K562 (cell line): ENCODE results near the gene MNDA. TPM values are rescaled to one million over a fixed set of nuclear protein-coding genes. Genes with fewer than 3 reads are reported as not detected.
A peak's percentile ranks its signal among the peaks of the same experiment; 100 is the strongest.

ENCODE experiments used
- BCOR ChIP-seq: fragments of 450-650 bp; IDR thresholded peaks from 2 replicates; pipeline ENCODE4 v1.6.1; 2016
- CBX5 ChIP-seq: IDR thresholded peaks from 2 replicates; pipeline ENCODE4 v1.6.1; 2014; ENCODE audit warnings: low read depth, borderline replicate concordance
- GABPB1 ChIP-seq: sonication (generic); formaldehyde crosslinking; IDR thresholded peaks from 2 replicates; pipeline ENCODE4 v1.8.0; 2022; ENCODE audit warnings: mild to moderate bottlenecking, missing genetic modification reagents
- GTF2F1 ChIP-seq: IDR thresholded peaks from 2 replicates; pipeline ENCODE4 v1.6.1; 2011; ENCODE audit warnings: low read depth, low read length, improper control_type of control experiment
- HDAC6 ChIP-seq: IDR thresholded peaks from 2 replicates; pipeline ENCODE4 v1.6.1; 2012; ENCODE audit warnings: low read depth, mild to moderate bottlenecking, control low read depth, inconsistent platforms, low read length, moderate library complexity
- JUN ChIP-seq, 2 experiments: sonication (generic) in 1 of 2; formaldehyde crosslinking in 1 of 2; IDR thresholded peaks; 2 replicates each; pipeline versions ENCODE4 v1.6.1 to v1.8.0; 2012 to 2022; ENCODE audit warnings: borderline replicate concordance in 2 of 2, mild to moderate bottlenecking in 2 of 2, improper control_type of control experiment in 1 of 2, low read depth in 1 of 2, low read length in 1 of 2, missing genetic modification reagents in 1 of 2
- KLF1 ChIP-seq: fragments of 450-650 bp; IDR thresholded peaks from 2 replicates; pipeline ENCODE4 v1.6.1; 2016; ENCODE audit warnings: missing genetic modification characterization, missing compliant biosample characterization
- LEF1 ChIP-seq: fragments of 450-650 bp; IDR thresholded peaks from 2 replicates; pipeline ENCODE4 v1.6.1; 2016; ENCODE audit warnings: mild to moderate bottlenecking
- NR0B1 ChIP-seq: fragments of 450-650 bp; IDR thresholded peaks from one replicate; pipeline ENCODE4 v1.6.1; 2018; ENCODE audit warnings: mild to moderate bottlenecking, moderate library complexity; ENCODE audit not compliant: partially characterized antibody
- PHB ChIP-seq: fragments of 250-450 bp; sonication (Bioruptor Pico); IDR thresholded peaks from 2 replicates; pipeline ENCODE4 v1.5.0; 2021
- RBBP5 ChIP-seq: fragments of 200-600 bp; sonication (generic); IDR thresholded peaks from 2 replicates; pipeline ENCODE4 v1.6.1; 2012; ENCODE audit warnings: borderline replicate concordance, mild to moderate bottlenecking, low read length, control low read depth, inconsistent platforms; ENCODE audit not compliant: insufficient read depth, poor library complexity, severe bottlenecking
- RUNX1 ChIP-seq: sonication (generic); IDR thresholded peaks from 2 replicates; pipeline ENCODE4 v1.6.1; 2016; ENCODE audit warnings: antibody characterized with exemption, low read depth
- SOX6 ChIP-seq: fragments of 450-650 bp; IDR thresholded peaks from 2 replicates; pipeline ENCODE4 v1.6.1; 2014; ENCODE audit warnings: mild to moderate bottlenecking
- TRIM24 ChIP-seq, 2 experiments: fragments of 450-650 bp; IDR thresholded peaks; 2 replicates each; pipeline ENCODE4 v1.6.1; 2016
- ZBTB2 ChIP-seq: fragments of 450-650 bp; IDR thresholded peaks from 2 replicates; pipeline ENCODE4 v1.6.1; 2016; ENCODE audit warnings: antibody characterized with exemption
- ZFPM2 ChIP-seq: fragments of 250-450 bp; sonication (Bioruptor Pico); IDR thresholded peaks from 2 replicates; pipeline ENCODE4 v1.5.1; 2022; ENCODE audit warnings: mild to moderate bottlenecking
- ZNF121 ChIP-seq: sonication (generic); formaldehyde crosslinking; conservative IDR thresholded peaks from 2 replicates; pipeline ENCODE4 v1.8.0; 2022; ENCODE audit warnings: missing genetic modification reagents
- ZNF384 ChIP-seq: IDR thresholded peaks from 2 replicates; pipeline ENCODE4 v1.6.1; 2012; ENCODE audit warnings: low read depth, low read length, improper control_type of control experiment
- ZNF444 ChIP-seq: fragments of 250-450 bp; sonication (Bioruptor Pico); IDR thresholded peaks from 2 replicates; pipeline ENCODE4 v1.4.0; 2020; ENCODE audit warnings: mild to moderate bottlenecking, moderate library complexity
- ZNF699 ChIP-seq: fragments of 250-450 bp; sonication (Bioruptor Pico); IDR thresholded peaks from 2 replicates; pipeline ENCODE4 v1.8.0; 2021; ENCODE audit warnings: mild to moderate bottlenecking, moderate library complexity; ENCODE audit not compliant: insufficient replicate concordance
- polyA plus RNA-seq, 8 experiments: library from polyadenylated mRNA; depleted of rRNA in 4 of 8; stranded (reverse) in 5 of 8; unstranded in 3 of 8; fragments of >200 nt; fragmentation: Nextera tagmentation in 2 of 8; fragmentation: Illumina TruSeq in 1 of 8; extraction: Ambion mirVana in 2 of 8; extraction: Trizol in 1 of 8; gene quantifications; 2 replicates each; pipeline versions ENCODE4 v1.2.1 to v1.2.3, GENCODE V29; 2011 to 2014; ENCODE audit warnings: inconsistent platforms in 1 of 8, missing spikeins in 1 of 8
- total RNA-seq, 7 experiments: library from RNA; depleted of rRNA in 6 of 7; stranded (reverse); fragments of >200 nt in 6 of 7; fragmentation: Illumina TruSeq in 2 of 7; extraction: Trizol in 2 of 7; gene quantifications; 2 replicates each; pipeline versions ENCODE4 v1.2.1 to v1.2.3, GENCODE V29; 2011 to 2021; ENCODE audit warnings: low replicate concordance in 1 of 7
- TF ChIP-seq, protein P1 (sequence below): fragments of 200-400 bp; formaldehyde crosslinking; IDR thresholded peaks from 2 replicates; pipeline ENCODE4 v1.6.1; 2017; ENCODE audit warnings: mild to moderate bottlenecking, low read depth, low read length, moderate library complexity
- TF ChIP-seq, protein P2 (sequence below): fragments of 250-450 bp; sonication (Bioruptor Pico); IDR thresholded peaks from 2 replicates; pipeline ENCODE4 v1.4.0; 2020; ENCODE audit warnings: mild to moderate bottlenecking

Gene MNDA
- total and polyA plus RNA-seq, 9 of the 15 experiments (the other 6 are each of a cell fraction or from before 2014, with no cell fraction given) = 0.08 to 0.14 (median 0.09) TPM; not detected in 6

DNA sequence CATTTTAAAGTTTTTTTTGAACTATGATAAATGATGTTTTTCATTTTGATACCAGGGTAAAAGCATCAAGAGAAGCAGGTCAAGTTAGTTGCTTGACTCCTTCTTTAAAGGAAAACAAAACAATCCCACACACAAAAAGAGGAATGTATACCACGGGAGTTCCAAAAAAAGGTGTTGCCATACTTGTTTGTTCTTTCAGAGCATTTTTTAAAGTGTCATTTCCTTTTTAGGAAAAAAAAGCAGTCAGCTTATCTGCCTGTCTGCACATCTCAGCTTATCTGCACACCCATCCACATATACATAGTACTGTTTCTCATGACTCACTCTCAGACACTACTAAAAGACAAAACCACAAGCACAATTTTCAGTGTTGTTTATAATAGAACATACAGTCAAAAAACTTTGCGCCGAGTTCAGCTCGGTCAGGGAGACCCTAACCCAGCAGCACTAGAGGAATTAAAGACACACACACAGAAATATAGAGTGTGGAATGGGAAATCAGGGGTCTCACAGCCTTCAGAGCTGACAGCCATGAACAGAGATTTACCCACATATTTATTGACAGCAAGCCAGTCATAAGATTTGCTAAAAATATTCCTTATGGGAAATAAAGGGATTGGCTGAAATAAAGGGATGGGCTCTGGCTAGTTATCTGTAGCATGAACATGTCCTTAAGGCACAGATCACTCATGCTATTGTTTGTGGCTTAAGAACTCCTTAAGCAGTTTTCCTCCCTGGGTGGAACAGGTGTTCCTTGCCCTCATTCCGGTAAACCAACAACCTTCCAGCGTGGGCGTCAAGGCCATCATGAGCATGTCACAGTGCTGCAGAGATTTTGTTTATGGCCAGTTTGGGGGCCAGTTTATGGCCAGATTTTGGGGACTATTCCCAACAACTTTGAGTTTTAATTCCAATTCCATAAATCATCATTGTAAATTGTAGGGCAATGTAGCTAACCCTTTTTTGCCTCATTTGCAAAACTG, 11.4 kb upstream of the MNDA start (continued):
- TF ChIP-seq NR0B1 = no peak
- TF ChIP-seq LEF1 = peak; percentile 95
- TF ChIP-seq ZNF384 = peak; percentile 95
- TF ChIP-seq SOX6 = peak; percentile 96
- peak; percentile 80 to 90 for TF ChIP-seq TRIM24 (IDR thresholded peaks at IDR 0.05)
- TF ChIP-seq ZNF121 (CRISPR knock-in tag) = no peak
- no peak for TF ChIP-seq KLF1
- no peak for TF ChIP-seq GTF2F1
- TF ChIP-seq, protein P1, sequence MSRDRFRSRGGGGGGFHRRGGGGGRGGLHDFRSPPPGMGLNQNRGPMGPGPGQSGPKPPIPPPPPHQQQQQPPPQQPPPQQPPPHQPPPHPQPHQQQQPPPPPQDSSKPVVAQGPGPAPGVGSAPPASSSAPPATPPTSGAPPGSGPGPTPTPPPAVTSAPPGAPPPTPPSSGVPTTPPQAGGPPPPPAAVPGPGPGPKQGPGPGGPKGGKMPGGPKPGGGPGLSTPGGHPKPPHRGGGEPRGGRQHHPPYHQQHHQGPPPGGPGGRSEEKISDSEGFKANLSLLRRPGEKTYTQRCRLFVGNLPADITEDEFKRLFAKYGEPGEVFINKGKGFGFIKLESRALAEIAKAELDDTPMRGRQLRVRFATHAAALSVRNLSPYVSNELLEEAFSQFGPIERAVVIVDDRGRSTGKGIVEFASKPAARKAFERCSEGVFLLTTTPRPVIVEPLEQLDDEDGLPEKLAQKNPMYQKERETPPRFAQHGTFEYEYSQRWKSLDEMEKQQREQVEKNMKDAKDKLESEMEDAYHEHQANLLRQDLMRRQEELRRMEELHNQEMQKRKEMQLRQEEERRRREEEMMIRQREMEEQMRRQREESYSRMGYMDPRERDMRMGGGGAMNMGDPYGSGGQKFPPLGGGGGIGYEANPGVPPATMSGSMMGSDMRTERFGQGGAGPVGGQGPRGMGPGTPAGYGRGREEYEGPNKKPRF = no peak
- TF ChIP-seq BCOR = peak; percentile 68; the same call in 1 of the 2 replicates
- no peak for TF ChIP-seq CBX5
- TF ChIP-seq ZNF699 (CRISPR knock-in tag) = no peak
- 0 out of 2 replicates have a peak, but pooled peaks have one; percentile 29 for TF ChIP-seq ZBTB2
- no peak for TF ChIP-seq ZFPM2 (CRISPR knock-in tag)
- no peak for TF ChIP-seq RUNX1
- TF ChIP-seq, protein P2, sequence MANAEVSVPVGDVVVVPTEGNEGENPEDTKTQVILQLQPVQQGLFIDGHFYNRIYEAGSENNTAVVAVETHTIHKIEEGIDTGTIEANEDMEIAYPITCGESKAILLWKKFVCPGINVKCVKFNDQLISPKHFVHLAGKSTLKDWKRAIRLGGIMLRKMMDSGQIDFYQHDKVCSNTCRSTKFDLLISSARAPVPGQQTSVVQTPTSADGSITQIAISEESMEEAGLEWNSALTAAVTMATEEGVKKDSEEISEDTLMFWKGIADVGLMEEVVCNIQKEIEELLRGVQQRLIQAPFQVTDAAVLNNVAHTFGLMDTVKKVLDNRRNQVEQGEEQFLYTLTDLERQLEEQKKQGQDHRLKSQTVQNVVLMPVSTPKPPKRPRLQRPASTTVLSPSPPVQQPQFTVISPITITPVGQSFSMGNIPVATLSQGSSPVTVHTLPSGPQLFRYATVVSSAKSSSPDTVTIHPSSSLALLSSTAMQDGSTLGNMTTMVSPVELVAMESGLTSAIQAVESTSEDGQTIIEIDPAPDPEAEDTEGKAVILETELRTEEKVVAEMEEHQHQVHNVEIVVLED (CRISPR knock-in tag) = peak; percentile 35; the same call in 1 of the 2 replicates
- TF ChIP-seq JUN (IDR thresholded peaks at IDR 0.05; ENCODE audit: borderline replicate concordance, low read depth, low read length) = peak; percentile 90
- TF ChIP-seq JUN (CRISPR knock-in tag; IDR thresholded peaks at IDR 0.05; ENCODE audit: borderline replicate concordance) = no peak
- no peak for TF ChIP-seq PHB (CRISPR knock-in tag)
- TF ChIP-seq GABPB1 (CRISPR knock-in tag) = no peak
- TF ChIP-seq RBBP5 = peak; percentile 14
- TF ChIP-seq HDAC6 = no peak
- no peak for TF ChIP-seq ZNF444 (CRISPR knock-in tag)
